Osteoblast (primary cell): ENCODE measurements around the gene TSPAN2. TPM values are rescaled to one million over a fixed set of nuclear protein-coding genes. Genes with fewer than 3 reads are reported as not detected.

Experiments
- DNase-seq: peaks from one replicate; pipeline ENCODE4 v3.0.0; 2011; ENCODE audit warnings: low spot score, mixed read lengths; ENCODE audit not compliant: insufficient read length; ENCODE audit errors: missing footprints
- H2AFZ ChIP-seq: 2 replicates; pipeline ENCODE4 v1.6.0; 2011; ENCODE audit warnings: mild to moderate bottlenecking, low read length
- H3K27ac ChIP-seq: 2 replicates; pipeline ENCODE4 v1.5.1; 2011; ENCODE audit warnings: mild to moderate bottlenecking, low read depth, low read length, moderate library complexity
- H3K27me3 ChIP-seq: 2 replicates; pipeline ENCODE4 v1.6.0; 2012; ENCODE audit warnings: mild to moderate bottlenecking, control low read depth, inconsistent platforms, low read length, moderate library complexity; ENCODE audit not compliant: insufficient read depth
- H3K36me3 ChIP-seq: 2 replicates; pipeline ENCODE4 v1.5.1; 2011; ENCODE audit warnings: mild to moderate bottlenecking, low read length, control low read depth, moderate library complexity; ENCODE audit not compliant: insufficient read depth
- H3K4me1 ChIP-seq: 2 replicates; pipeline ENCODE4 v1.5.1; 2011; ENCODE audit warnings: mild to moderate bottlenecking, low read length, control low read depth, moderate library complexity; ENCODE audit not compliant: insufficient read depth
- H3K4me2 ChIP-seq: 2 replicates; pipeline ENCODE4 v1.6.0; 2011; ENCODE audit warnings: mild to moderate bottlenecking, low read length; ENCODE audit not compliant: insufficient read depth
- H3K4me3 ChIP-seq: fragments of 200-600 bp; sonication (generic); 3 replicates; pipeline ENCODE4 v1.5.1; 2012; ENCODE audit warnings: mild to moderate bottlenecking, low read length, inconsistent platforms; ENCODE audit not compliant: insufficient read depth
- H3K79me2 ChIP-seq: 2 replicates; pipeline ENCODE4 v1.6.0; 2012; ENCODE audit warnings: mild to moderate bottlenecking, low read length, control low read depth, inconsistent platforms; ENCODE audit not compliant: insufficient read depth
- H3K9me3 ChIP-seq: 2 replicates; pipeline ENCODE4 v1.5.1; 2011; ENCODE audit warnings: low read depth, low read length, control low read depth
- H4K20me1 ChIP-seq: 2 replicates; pipeline ENCODE4 v1.6.0; 2012; ENCODE audit warnings: mild to moderate bottlenecking, low read length, control low read depth; ENCODE audit not compliant: insufficient read depth
- total RNA-seq: library from RNA; depleted of rRNA; stranded (reverse); fragments of >200 nt; gene quantifications from 2 replicates; pipeline ENCODE4 v1.2.3, GENCODE V29; 2012
- TF ChIP-seq, protein P1 (sequence below): IDR thresholded peaks from 2 replicates; pipeline ENCODE4 v1.5.1; 2011; ENCODE audit warnings: mild to moderate bottlenecking, low read depth, low read length, moderate library complexity; ENCODE audit errors: extremely low read depth

The TSPAN2 gene
- total RNA-seq, 1 donor: 1.4 TPM

DNA sequence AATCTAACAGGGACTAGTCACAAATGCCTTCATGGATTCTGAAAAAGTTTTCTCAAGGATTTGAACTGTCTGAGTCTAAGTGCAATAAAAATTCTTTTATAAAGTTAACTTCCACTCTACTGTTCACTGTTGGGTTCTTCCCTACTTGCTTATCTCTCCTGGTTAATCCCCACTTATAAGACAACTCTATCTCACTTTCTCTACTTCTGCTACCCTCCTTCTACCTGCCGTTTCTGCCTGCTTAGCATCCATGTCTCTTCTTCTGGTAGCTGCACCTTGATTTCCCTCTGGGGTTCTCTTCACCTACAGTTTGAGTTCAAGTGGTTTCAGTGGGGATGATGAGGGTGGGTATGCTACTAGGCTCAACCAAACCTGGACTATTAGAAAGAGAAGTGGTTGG is 53.7 kb downstream of the TSPAN2 start:
- H3K4me3 ChIP-seq: no peak overlapping the region
- TF ChIP-seq, protein P1, sequence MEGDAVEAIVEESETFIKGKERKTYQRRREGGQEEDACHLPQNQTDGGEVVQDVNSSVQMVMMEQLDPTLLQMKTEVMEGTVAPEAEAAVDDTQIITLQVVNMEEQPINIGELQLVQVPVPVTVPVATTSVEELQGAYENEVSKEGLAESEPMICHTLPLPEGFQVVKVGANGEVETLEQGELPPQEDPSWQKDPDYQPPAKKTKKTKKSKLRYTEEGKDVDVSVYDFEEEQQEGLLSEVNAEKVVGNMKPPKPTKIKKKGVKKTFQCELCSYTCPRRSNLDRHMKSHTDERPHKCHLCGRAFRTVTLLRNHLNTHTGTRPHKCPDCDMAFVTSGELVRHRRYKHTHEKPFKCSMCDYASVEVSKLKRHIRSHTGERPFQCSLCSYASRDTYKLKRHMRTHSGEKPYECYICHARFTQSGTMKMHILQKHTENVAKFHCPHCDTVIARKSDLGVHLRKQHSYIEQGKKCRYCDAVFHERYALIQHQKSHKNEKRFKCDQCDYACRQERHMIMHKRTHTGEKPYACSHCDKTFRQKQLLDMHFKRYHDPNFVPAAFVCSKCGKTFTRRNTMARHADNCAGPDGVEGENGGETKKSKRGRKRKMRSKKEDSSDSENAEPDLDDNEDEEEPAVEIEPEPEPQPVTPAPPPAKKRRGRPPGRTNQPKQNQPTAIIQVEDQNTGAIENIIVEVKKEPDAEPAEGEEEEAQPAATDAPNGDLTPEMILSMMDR: no peak
- no peaks in the 10 kb centered on the region for H3K79me2 ChIP-seq
- H2AFZ ChIP-seq: no peak overlapping the region
- no peaks in the 10 kb centered on the region for H4K20me1 ChIP-seq
- no peaks in the 10 kb centered on the region for H3K9me3 ChIP-seq
- H3K27ac ChIP-seq: no peak overlapping the region
- no peak overlapping the region for H3K4me2 ChIP-seq
- no peak for DNase-seq
- no peaks in the 10 kb centered on the region for H3K4me1 ChIP-seq
- peaks cover 30% of the 10 kb centered on the region for H3K27me3 ChIP-seq
- H3K36me3 ChIP-seq: no peaks in the 10 kb centered on the region

DNA sequence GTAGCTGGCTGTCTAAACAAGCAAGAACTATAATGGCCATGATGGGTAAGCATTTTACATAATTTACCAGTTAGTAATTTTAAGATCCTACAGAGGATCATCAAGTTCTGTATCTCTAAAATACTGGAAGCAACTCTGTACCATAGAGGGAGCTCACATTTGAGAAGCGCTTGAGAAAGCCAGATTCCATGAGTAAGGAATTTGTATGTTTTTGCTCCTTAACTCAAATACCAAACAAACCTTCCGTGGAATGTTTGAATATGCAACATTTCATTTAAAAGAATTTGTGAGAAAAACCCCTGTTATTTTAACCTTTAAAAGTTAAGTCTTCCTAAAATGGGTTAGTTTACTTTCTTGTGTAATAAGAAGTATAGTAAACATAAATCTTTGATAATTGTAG is 57.7 kb downstream of the TSPAN2 start:
- H3K79me2 ChIP-seq: no peaks in the 10 kb centered on the region
- H3K36me3 ChIP-seq: no peaks in the 10 kb centered on the region
- H2AFZ ChIP-seq: no peak overlapping the region
- H3K27ac ChIP-seq: no peak overlapping the region
- H3K4me3 ChIP-seq: no peak overlapping the region
- H3K9me3 ChIP-seq: no peaks in the 10 kb centered on the region
- TF ChIP-seq, protein P1: no peak
- H3K4me2 ChIP-seq: no peak overlapping the region
- H3K27me3 ChIP-seq: peaks cover 17% of the 10 kb centered on the region
- DNase-seq: no peak
- no peaks in the 10 kb centered on the region for H4K20me1 ChIP-seq
- no peaks in the 10 kb centered on the region for H3K4me1 ChIP-seq

DNA sequence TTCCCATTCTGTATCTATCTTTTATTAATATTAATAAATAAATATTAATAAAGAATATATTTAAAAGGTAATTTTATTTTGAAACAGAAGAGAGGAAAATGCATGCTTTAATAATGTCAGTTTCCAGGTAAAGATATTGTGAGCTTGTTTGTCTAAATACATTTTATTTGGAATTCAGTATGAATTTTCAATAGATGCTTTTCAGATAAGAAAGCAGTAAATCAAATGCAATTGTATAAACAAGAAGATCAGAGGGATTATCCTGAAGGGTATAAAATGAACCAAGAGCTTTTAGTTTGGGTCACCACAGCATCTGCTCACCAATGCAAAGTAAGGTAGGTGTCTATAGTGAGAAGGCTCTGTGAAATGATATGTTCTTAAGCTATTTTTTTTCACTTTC is 59.8 kb downstream of the TSPAN2 start, which contains the start of gene TSHB:
Gene TSHB (plus strand): TSS at position 301 of the 400 bp plus-strand sequence. CDS start 3,537 bp downstream, outside the sequence.
- Histone ChIP-seq H3K4me3 (no peak within 1 kb of the TSS), H3K4me1 (no peaks in the 10 kb centered on the region), H3K79me2 (no peaks in the 10 kb centered on the region), H3K36me3 (no peaks in the 10 kb centered on the region), H3K27ac (no peak within 1 kb of the TSS), H3K27me3 (peaks cover 7% of the 10 kb centered on the region), H4K20me1 (no peaks in the 10 kb centered on the region), H2AFZ (no peak within 1 kb of the TSS), H3K9me3 (no peaks in the 10 kb centered on the region), H3K4me2 (no peak within 1 kb of the TSS)
- DNase-seq: no peak
- TF ChIP-seq, protein P1: no peak

- H4K20me1 ChIP-seq: no peaks in the 10 kb centered on the region
- no peak overlapping the region for H3K27ac ChIP-seq
- H3K4me3 ChIP-seq: no peak overlapping the region
- H3K27me3 ChIP-seq: no peaks in the 10 kb centered on the region
- no peaks in the 10 kb centered on the region for H3K79me2 ChIP-seq
- TF ChIP-seq, protein P1: no peak
- H3K4me2 ChIP-seq: no peak overlapping the region
- no peaks in the 10 kb centered on the region for H3K4me1 ChIP-seq
- DNase-seq: no peak
- H2AFZ ChIP-seq: no peak overlapping the region
- no peaks in the 10 kb centered on the region for H3K9me3 ChIP-seq
- H3K36me3 ChIP-seq: no peaks in the 10 kb centered on the region
Observed at GRCh38 chr1:115023593-115023992, 65.7 kb downstream of the TSPAN2 start.
